ENCODE results near the gene ZFYVE26. TPM values are rescaled to one million over a fixed set of nuclear protein-coding genes. Genes with fewer than 3 reads are reported as not detected.

Gene ZFYVE26
- total RNA-seq (10 to 100 TPM; 19.6 to 33.6 (median 26.0) TPM), polyA plus RNA-seq (10 to 100 TPM in 2 of 3 donors, 1 to 10 TPM in 1; 6.6 to 14.0 (median 13.4) TPM)
- long read RNA-seq, donor 1, partial matches to known transcripts, result 0 of 2 reads
- long read RNA-seq, donor 1, other reads (novel, unspliced or antisense), result 0 of 2 reads
- long read RNA-seq, donor 2, result 0 reads
- long read RNA-seq, donor 3, result 0 reads
- long read RNA-seq, donor 4, partial matches to known transcripts, result 1 of 1 reads
- long read RNA-seq, donor 4, other reads (novel, unspliced or antisense), result 0 of 1 reads
- long read RNA-seq, donor 5, partial matches to known transcripts, result 0 of 3 reads
- long read RNA-seq, donor 5, other reads (novel, unspliced or antisense), result 3 of 3 reads
- long read RNA-seq, donor 6, result 0 reads
- long read RNA-seq, donor 7, result 0 reads
- long read RNA-seq, donor 8, full-length matches to known transcripts, result 2 of 7 reads
- long read RNA-seq, donor 8, partial matches to known transcripts, result 5 of 7 reads
- long read RNA-seq, donor 8, other reads (novel, unspliced or antisense), result 0 of 7 reads
- long read RNA-seq, donor 9, result 0 reads
- long read RNA-seq, donor 10, partial matches to known transcripts, result 0 of 1 reads
- long read RNA-seq, donor 10, other reads (novel, unspliced or antisense), result 0 of 1 reads

DNA sequence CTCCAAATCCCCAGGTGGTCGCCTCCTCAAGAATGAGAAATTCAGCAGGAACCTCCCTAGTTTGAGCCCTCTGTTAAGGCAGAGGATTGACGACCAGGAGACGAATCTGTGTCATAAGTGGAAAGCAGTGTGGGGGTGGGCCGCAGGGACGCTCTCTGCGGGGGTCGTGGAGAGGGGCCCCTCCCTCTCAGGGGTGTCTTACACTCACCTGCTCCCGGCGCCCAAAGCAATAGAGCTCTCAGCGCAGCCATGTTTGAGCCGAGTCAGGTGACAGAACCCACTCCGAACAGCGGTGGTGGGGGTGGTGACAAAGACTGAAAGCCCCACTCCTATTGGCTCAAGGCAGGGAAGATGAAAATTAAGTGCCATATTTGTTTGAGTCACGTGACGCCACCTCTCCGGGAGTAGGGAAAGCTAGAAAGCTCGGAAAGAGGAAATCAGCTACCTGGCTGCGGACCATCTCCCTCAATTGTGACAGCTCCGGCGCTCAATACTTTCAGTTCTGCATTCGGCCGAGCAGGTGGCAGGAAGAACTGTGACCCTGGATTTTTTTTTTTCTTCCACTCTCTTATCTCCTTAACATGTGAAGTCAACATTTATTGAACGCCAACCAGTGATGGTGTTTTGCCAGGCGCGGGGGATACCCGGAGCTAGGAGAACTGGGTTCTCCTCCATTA is at the start of gene ZFYVE26:
Gene ZFYVE26 (minus strand): TSS at position 265 of the 677 bp plus-strand sequence. CDS start 627 bp downstream, outside the sequence.
- Histone ChIP-seq H3K36me3 (replicated peaks in 1 of 2) (peaks cover 0 to 20% of the 10 kb centered on the region in 2 donors), H3K9me3 (replicated peaks in 1 of 3) (no peaks in the 10 kb centered on the region), H3K4me1 (replicated peaks in 1 of 2) (peaks cover 9 to 24% of the 10 kb centered on the region in 2 donors), H3K27ac (peak within 1 kb of the TSS; percentile 18 to 84 (median 62)), H3K4me3 (peak within 1 kb of the TSS; percentile 43 to 96 (median 62)), H3K27me3 (no peaks in the 10 kb centered on the region)
- 0 to 1% (median 1%) methylated on average over 17 to 26 of the region's 26 CpGs for WGBS, 4 donors
- intact Hi-C loops (cut with DNase I), result no loop called here
- DNase-seq, result peak; percentile 93 to 98 (median 96)
- peak in 1 of 2 donors; percentile 80 for TF ChIP-seq POLR2A (IDR thresholded peaks at IDR 0.05)
- TF ChIP-seq, protein P1, sequence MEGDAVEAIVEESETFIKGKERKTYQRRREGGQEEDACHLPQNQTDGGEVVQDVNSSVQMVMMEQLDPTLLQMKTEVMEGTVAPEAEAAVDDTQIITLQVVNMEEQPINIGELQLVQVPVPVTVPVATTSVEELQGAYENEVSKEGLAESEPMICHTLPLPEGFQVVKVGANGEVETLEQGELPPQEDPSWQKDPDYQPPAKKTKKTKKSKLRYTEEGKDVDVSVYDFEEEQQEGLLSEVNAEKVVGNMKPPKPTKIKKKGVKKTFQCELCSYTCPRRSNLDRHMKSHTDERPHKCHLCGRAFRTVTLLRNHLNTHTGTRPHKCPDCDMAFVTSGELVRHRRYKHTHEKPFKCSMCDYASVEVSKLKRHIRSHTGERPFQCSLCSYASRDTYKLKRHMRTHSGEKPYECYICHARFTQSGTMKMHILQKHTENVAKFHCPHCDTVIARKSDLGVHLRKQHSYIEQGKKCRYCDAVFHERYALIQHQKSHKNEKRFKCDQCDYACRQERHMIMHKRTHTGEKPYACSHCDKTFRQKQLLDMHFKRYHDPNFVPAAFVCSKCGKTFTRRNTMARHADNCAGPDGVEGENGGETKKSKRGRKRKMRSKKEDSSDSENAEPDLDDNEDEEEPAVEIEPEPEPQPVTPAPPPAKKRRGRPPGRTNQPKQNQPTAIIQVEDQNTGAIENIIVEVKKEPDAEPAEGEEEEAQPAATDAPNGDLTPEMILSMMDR (IDR thresholded peaks at IDR 0.05), result no peak

DNA sequence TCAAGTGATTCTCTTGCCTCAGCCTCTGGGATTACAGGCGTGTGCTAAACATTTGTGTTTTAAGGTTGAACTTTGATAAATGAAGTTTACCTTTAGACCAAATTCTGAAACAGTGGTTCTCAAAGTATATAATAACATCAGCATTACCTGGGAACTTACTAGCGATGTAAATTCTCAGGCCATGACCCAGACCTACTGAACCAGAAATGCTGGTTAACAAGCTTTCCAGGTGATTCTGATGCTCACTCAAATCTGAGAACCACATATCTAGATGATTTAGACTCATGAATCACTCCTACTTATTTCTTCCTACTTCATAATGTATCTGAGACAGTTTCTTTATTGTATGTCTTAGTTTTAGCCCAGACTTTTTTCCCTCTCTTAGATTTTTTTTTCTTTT is 46.8 kb upstream of the ZFYVE26 start:
- Histone ChIP-seq H3K4me3 (no peak overlapping the region), H3K9me3 (replicated peaks in 1 of 3) (no peaks in the 10 kb centered on the region), H3K27me3 (no peaks in the 10 kb centered on the region), H3K4me1 (replicated peaks in 1 of 2) (no peaks in the 10 kb centered on the region), H3K27ac (no peak overlapping the region), H3K36me3 (replicated peaks in 1 of 2) (no peaks in the 10 kb centered on the region)
- intact Hi-C loops (cut with DNase I), result no loop called here
- no peak for TF ChIP-seq POLR2A (IDR thresholded peaks at IDR 0.05)
- TF ChIP-seq, protein P1 (IDR thresholded peaks at IDR 0.05), result no peak
- DNase-seq, result no peak
- WGBS, 4 donors, result 83 to 96% (median 90%) methylated on average over 2 of the region's 2 CpGs

DNA sequence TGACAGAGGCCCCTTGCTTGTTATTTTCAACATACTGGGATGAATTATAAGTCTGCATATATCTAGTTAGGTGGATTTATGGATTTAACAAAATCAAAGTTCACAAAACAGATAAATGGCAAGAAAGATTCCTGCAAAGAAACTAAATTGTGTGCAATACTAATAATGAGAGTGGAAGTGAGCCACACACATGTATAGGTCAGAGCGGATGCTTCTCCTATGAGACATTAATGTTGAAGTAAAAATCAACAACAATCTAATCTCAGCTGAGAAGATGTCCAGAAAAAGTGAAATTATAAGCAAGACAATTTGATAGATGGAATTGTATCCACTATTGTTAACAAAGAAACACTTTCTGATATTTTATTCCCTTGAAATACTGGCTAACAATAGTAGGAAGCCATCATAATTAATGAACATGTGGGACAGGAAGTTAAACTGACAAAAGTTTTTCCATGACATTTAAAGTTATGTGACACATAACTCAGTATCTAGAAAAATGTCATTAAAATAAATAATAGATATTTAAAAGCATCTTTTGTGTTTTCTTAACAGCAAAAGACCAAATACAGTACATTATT is 42.9 kb upstream of the ZFYVE26 start:
- DNase-seq, result no peak
- H3K4me1 ChIP-seq (replicated peaks in 1 of 2), result no peaks in the 10 kb centered on the region
- H3K27ac ChIP-seq, result no peak overlapping the region
- no peaks in the 10 kb centered on the region for H3K36me3 ChIP-seq (replicated peaks in 1 of 2)
- intact Hi-C loops (cut with DNase I), result no loop called here
- WGBS, 4 donors, result 82 to 96% (median 86%) methylated on average over 1 of the region's 1 CpG
- TF ChIP-seq POLR2A (IDR thresholded peaks at IDR 0.05), result no peak
- TF ChIP-seq, protein P1 (IDR thresholded peaks at IDR 0.05), result no peak
- no peaks in the 10 kb centered on the region for H3K27me3 ChIP-seq
- H3K4me3 ChIP-seq, result no peak overlapping the region
- H3K9me3 ChIP-seq (replicated peaks in 1 of 3), result no peaks in the 10 kb centered on the region
